GM19395 (cell line): Measurements from ENCODE around the gene PUM2.

Source experiments
- ATAC-seq: cut with Tn5 transposase; IDR thresholded peaks from one replicate; pipeline ENCODE4 v1.9.1; 2021; ENCODE audit warnings: mild to moderate bottlenecking, moderate library complexity; ENCODE audit not compliant: unreplicated experiment

Gene PUM2

GRCh38 chr2:20205069-20205468, 145.6 kb downstream of the PUM2 start:
- ATAC-seq = no peak

DNA sequence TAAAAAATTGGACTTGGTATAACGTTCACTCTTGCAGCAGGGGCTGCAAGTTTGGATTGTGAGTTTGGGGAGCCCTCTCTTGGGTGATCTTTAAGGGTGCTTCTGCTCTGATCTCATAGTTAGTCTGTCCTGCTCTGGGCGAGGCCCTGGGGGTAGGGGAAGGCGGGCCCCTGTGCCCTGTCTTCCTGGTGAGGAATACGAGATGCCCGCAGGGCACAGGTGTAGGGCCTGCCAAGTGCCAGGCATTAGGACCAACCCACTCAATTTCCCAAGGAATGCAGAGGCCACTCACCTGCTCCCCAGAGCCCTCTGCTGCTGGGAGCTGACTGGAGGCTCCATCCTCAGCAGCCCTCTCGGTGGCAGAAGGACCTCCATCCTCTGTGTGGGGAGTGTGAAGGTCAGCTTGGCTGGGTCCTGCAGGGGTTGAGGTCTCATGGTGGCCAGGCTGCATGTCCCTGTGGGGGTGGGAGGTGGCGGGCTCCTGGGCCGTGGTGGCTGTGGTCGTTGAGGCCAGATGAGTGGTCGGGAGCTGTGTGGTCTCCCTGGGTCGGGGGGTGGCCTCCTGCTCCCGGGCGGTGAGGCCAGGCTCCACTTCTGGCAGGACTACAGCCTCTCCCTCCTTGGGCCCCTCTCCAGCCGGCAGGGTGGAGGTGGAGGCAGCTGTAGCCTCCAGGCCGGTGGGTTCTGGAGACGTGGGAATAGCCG, 147.0 kb downstream of the PUM2 start:
- ATAC-seq = no peak

- no peak for ATAC-seq
Measured at GRCh38 chr2:20203072-20203471, 147.6 kb downstream of the PUM2 start.

- no peak for ATAC-seq
Measured at GRCh38 chr2:20201671-20202070, 149.0 kb downstream of the PUM2 start.

DNA sequence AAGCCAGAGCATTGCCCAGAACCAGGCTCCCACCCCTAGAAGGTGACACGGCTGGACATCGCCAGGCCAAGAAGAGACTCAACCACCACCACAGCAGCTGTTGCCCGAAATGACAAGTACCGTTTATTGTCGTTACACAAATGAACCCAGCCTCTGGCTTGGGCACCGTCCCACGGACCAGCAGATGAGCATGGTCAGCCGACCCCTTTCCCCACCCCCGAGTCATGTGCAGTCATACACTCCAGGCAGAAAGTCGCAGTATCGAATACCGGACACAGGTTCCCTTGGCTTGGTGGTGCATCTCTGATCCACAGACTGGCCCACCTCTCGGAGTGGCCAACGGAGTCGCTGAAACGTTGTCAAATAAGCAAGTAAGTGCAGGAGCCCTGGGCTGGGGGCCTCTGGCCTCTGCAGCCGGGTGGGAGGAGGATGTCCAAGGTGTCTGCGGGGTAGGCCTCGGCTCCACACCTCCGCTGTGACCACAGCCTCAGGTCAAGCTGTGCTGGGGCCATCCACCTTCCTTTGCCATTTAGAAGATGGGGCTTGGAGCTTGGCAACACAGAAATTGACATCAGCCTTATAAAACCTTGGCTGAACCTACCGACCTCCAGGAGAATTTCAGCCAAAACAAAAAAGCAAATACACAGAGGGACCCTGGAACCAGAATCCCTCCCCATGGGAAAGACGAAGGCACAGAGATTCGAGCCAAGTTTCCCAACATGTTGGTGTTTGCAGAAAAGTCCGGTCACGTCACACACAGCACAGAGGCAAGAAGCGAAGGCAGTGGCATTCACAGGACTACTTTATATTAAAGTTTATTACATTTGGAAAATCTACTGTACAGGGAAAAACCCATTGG, 149.7 kb downstream of the PUM2 start:
- ATAC-seq = no peak

GRCh38 chr2:20199633-20200270, 150.9 kb downstream of the PUM2 start:
- no peak for ATAC-seq

DNA sequence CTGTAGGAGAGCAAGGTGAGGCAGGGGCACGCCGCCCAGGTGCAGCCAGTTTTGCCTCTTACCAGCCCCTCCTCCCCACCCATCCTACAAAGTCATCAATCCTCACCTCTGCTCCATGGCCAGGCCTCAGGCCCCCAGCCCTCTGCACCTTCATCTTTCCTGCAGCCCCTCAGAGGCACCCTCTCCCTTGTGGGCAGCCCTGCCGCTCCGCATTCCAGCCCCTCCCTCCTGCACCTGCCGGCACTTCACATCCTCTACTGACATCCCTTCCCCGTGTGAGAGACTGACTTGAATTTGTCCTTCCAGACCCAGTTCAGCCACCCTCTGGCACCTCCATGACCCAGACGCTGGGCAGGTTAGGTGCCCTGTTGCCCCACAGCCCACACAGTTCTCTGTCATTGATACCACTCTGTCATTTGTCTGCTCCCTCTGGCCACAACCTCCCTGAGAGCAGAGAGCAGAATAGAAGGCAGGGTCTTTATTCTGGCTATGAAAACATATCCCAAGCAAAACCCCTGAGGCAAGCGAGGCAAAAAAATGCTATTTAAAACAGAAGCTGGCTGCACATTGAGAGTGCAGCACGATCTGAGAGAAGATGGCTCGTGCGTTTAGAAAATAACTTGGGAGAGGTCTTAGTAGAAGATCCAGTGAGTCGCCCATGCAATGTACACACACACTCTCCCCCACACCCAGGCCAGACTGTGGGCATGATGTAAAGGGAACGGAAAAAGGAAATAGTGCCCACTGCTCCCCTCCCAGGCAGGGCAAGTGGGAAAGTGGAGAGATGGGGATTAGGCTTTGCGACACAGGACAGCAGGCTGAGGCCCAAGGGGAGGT, 151.6 kb downstream of the PUM2 start:
- ATAC-seq = no peak
